Frontal cortex (tissue), 4 donors: ENCODE data around the gene TSPO. TPM values are rescaled to one million over a fixed set of nuclear protein-coding genes. Genes with fewer than 3 reads are reported as not detected.
"Not testable (repeated sequence)": the region's sequence is repeated elsewhere in the genome, so short reads cannot be mapped to it uniquely, and the experiment has no call there.

Experiments used
- DNase-seq, 2 donors: peaks; one replicate each; pipeline ENCODE4 v3.0.0; 2012; ENCODE audit warnings: low spot score in 2 of 2
- FAIRE-seq: peaks from 2 replicates; lab custom pipeline; 2012; peaks lifted over from hg19 to GRCh38; lab: Jason Lieb, UNC
- total RNA-seq: library from RNA; depleted of rRNA; stranded (reverse); fragments of >200 nt; gene quantifications from one replicate; pipeline ENCODE4 v1.2.3, GENCODE V29; 2014
- donor health status: control.
- donor health status: control.
- donor health status: control.

The TSPO gene
- total RNA-seq, 1 donor from 2014 or later, result 36.7 TPM

DNA sequence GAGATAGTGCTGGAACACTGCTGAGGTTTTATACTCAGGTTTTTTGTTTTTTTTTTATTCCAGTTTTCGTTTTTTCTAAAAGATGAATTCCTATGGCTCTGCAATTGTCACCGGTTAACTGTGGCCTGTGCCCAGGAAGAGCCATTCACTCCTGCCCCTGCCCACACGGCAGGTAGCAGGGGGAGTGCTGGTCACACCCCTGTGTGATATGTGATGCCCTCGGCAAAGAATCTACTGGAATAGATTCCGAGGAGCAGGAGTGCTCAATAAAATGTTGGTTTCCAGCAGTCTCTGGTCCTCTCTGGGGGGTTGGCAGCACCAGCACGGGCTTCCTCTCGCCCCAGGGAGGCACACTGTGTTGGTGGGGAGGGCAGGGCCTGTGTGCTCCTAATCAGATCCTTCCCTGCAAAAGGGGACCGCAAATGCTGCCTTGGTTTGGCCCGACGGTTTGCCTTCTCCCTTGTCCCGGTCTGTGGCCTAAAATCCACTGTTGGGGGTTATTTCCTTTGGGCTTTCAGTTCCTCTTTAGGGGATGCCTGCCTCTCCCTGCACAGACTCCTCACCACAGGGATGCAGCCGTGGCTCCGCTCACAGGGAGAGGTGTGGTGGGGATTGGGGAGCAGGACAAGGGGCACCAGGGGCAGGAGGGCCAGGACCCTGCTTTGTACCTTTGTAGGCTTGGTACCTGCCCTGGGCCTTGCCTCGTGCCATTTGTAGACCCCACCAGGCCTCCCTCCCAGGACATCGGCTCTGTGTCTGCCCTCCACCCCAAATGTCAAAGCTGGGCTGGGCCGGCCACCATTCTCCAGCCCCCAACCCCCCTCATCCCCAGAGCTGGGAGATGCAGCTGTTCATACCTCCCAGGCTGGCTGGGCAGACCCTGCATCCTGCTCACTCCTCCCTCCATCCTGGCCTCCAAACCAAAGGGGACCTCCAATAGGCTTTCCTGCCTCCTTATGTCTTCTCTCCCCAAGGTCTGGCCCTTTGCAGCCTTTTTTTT is 21.6 kb upstream of the TSPO start:
- DNase-seq, result no peak
- no peak for FAIRE-seq

DNA sequence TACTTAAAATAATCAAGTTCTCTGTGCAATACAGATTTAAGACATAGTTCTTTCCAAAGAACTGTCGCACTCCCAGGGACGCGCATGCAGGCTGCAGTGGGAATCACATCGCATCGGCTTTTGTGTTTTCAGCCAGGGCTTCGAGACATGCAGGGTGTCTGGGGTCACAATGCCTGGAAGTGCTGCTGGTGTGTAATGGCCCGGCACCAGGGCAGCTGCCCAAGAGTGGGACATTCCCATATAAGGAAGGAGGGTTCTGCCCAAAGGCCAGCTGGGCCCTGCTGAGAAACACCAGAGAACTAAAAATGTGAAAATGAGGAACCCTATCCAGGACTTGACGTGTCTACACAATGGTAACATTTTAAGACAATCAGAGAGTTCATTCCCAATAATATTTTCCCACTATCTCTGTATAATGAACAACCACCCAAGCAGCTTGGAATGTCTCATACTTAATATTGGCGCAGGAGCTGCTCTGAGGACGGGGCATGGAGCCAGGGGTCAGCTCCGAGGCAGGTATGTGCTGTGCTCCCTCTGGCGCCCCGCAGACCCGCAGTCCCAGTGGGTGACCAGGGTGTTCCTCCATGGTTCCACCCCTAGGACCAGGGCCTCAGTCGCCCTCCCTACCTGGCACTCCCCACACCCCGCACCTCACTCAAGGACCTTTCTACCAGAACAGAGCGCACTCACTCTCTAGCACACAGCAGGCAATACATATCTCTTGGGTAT is 19.4 kb upstream of the TSPO start:
- DNase-seq (no peak), FAIRE-seq (no peak)

DNA sequence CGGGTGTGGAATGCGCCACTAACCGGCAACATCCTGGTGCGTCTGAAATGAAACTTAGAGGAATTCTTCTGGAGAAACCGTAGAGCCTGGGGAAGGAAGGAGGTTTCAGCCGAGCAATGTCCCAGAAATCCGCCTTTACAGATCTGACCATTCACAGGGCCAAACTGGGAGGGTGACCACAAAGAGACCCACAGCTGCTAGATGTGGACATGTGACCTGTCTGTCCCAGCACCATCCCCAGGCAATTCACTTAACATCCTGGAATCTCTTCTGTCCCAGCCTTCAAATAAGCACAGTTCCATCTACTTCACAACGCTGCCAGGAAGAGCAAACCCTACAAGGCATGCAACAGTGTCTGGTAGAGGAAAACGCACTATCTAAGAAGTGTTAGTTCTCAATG is 18.0 kb upstream of the TSPO start:
- no peak for FAIRE-seq
- DNase-seq, result no peak

DNA sequence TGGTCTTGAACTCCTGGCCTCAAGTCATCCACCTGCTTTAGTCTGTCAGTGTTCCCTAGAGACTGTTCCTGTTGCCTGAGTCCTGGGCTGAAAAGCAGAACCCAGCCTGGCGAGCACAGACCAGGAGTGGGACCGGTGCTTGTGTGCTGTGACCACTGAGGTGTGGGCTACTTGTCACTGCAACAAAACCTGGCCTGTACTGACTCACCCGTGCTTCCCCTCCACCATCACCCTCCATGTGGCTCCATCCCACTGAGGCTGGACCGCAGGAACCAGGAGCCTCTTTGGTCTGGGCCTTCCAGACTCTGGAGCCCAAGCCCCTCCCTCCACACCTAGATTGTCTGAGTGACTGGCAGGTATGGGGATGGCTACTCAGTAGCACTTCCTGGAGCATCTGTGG is 16.8 kb upstream of the TSPO start:
- FAIRE-seq, result no peak
- DNase-seq, result no peak

DNA sequence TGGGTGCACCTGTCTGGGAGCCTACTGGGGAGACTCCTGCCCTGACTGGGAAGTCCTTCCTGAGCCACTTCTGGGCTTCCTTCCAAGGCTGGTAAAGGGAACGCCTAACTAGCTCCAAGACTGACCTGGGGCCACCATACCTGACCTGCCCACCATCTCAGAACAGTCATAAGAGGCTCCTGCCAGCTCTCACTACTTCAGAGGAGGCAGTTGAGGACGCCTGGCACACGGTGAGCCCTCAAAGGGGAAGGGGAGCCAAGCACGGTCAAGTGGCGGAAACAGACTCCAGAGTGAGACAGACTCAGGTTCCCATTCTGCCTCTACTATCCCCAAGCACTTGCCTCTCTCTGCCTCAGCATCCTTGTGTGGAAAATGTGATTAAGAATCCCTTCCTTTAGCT is 15.8 kb upstream of the TSPO start:
- DNase-seq (no peak), FAIRE-seq (no peak)

DNA sequence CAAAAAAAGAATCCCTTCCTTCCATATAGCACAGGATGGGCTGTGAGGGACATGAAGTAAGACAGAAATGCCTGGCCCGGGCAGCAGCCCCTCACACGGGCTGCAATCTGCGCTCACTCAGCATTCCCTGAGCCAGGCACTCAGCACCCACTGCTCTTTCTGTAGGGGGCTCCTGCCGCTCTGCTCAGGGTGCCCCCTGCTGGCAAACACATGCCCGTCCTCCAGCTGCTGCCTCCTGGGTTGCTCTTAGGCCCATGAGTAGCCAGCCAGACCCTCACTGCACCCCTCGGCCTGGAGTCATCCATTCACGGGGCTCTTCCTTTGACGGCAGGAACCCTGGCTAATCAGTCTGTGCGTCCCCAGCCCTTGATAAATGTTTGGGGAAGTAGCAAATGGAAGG is 15.1 kb upstream of the TSPO start:
- DNase-seq, result peak in 1 of 2 donors; percentile 58

DNA sequence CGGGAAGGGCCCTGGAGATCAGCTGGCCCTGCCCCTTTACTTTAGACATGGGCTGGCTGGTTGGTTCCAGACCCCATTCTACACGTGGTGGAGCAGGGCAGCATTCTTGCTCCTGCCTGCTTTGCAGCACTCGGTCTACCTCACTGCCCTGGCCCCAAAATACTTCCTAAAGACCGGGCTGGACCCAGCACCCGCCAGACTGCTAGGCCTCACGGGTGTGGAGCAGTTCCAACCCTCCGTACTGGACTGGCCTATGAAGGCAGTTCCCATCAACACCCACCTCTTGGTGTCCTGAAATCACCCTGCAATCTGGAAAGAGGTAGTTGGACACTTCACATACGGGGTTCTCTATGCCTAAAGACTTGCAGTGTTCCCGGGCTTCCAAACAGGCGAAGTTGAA is 14.6 kb upstream of the TSPO start:
- FAIRE-seq (no peak), DNase-seq (no peak)

More for the DNA sequence above, 15.1 kb upstream of the TSPO start:
- FAIRE-seq, result no peak

DNA sequence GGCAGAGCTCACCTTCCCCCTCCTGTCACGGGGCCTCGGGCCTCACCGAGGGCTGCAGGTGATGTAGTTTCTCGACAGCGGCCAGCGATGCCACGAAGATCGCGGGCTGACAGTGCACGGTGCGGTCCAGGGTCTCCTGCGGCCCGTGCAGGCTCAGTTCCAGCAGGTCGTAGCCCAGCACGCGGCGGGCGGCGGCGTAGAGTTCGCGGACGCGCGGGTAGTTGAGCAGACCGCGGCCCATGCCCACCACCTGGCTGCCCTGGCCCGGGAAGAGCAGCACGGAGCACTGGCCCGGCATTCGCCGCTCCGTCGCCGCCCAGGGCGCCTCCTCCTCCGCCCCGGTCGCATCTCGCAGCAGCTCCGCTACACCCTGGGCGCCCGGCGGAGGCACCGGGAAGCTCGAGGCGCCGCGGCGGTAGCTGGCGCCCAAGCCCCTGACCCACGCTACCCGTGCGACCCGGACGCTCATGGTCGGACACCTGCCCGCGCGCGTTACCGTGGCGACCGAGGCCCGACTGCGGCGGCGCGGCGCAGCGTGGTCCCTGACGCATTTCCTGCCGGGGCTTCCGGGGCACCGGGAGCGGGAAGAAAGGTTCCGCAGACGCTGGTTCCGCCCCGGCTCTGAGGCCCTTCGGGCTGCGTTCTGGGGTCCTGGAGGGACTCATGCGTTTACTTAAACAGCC is 8.3 kb upstream of the TSPO start, which contains the start of gene MCAT:
Gene MCAT, minus strand, starts transcription at position 519 of the 683 bp plus-strand sequence. Its CDS starts 50 bp downstream, at position 469.
- FAIRE-seq (no peak), DNase-seq (peak; percentile 90 to 92)

DNA sequence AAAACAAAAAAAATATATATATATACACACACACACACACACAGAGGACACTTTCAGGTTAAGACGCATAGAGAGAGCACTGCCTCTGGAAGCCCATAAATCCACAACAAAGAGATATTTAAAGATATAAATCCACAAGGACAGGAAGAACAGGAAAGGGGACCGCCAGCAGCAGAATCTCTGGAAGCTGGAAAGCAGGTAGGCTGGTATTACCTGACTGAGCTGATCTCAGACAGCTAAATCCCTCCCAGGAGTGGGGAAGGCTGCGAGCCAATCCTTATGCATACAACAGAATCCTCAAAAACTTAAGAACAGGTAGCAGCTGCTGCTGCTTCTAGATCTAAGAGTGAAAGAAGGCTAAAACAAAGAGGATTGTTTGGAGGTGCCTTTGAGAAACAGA is 6.4 kb upstream of the TSPO start:
- FAIRE-seq (no peak), DNase-seq (no peak)

DNA sequence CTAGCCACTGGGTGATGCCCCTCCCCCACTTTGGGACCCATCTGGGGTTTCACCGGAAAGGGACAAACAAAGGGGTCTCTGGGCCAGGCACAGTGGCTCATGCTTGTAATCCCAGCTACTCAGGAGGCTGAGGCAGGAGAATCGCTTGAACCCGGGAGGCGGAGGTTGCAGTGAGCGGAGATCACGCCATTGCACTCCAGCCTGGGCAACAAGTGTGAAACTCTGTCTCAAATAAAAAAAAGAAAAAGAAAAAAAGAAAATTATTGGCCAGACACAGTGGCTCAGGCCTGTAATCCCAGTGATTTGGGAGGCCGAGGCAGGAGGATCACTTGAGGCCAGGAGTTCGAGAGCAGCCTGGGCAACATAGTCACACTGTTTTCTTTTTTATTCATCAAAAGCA is 6.0 kb upstream of the TSPO start:
- not testable (repeated sequence) for DNase-seq, FAIRE-seq

DNA sequence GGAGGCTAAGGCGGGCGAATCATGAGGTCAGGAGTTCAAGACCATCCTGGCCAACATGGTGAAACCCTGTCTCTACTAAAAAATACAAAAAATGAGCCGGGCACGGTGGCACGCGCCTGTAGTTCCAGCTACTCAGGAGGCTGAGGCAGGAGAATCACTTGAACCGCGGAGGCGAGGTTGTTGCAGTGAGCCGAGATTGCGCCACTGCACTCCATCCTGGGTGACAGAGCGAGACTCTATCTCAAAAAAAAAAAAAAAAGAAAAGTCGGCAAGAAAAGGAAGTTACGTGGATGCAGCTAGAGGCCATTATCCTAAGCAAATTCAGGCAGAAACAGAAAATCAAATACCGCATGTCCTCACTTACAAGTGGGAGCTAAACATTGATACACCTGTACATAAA is 5.0 kb upstream of the TSPO start:
- not testable (repeated sequence) for FAIRE-seq, DNase-seq

DNA sequence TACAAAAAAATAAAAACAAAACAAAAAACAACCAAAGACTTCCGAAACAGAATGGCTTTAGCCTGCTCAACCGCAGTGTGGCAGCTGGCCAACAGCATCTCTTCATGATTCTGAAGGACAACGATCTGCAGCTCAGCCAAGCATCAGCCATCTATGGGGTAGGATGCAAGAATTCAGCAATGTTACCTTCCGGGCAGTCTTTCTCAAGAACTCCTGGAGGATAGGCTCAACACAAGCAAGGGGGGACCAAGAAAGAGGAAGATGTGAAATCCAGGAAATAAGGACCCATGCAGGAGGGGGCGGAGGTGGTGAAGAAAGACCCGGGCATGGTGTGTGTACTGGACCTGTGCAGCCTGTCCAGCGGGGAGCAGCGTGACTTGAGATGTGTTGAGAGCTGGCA is 3.5 kb upstream of the TSPO start:
- FAIRE-seq, result no peak

DNA sequence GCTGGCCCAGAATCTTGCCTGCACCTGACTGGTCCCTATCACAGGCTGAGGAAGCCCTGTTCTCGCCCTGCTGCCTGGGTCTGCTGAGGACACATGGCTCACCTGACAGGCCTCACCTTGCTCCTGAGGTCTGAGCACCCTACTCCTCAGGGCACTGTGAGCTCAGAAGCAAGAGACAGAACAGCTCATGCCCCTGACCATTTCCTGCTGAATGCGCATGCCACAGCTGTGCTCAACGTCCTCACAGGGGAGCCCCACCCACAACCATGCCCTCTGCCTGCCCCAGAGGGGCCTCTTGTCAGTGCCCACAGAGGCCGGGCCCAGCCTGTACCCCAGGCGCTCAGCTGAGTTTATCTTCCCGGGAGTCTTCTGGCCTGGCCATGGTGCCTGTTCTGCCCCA is 2.8 kb upstream of the TSPO start:
- FAIRE-seq, result no peak
- DNase-seq, result no peak

More for the DNA sequence above, 3.5 kb upstream of the TSPO start:
- DNase-seq, result no peak

DNA sequence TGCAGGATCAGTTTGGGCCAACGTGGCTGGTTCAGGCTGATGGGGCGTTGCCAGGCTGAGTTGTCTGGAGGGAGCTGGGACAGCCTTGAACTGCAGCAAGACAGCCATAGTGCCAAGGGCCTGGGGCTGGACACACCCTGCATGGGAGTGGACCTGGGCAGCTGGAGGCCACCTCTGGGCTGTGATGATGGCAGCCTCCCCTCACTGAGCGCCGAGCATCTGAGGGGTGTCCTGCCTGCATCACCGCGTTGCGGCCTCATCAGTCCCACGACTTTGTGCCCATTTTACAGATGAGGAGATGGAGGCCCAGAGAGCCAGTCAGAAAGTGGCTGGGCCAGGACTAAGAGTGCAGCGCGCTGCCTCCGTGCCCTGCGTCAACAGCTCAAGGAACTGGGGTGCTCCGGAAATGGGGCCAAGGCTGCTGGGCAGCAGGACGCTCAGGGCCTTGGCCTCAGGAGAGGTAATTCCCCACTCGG is 590 bp upstream of the TSPO start:
- no peak for FAIRE-seq
- no peak for DNase-seq

DNA sequence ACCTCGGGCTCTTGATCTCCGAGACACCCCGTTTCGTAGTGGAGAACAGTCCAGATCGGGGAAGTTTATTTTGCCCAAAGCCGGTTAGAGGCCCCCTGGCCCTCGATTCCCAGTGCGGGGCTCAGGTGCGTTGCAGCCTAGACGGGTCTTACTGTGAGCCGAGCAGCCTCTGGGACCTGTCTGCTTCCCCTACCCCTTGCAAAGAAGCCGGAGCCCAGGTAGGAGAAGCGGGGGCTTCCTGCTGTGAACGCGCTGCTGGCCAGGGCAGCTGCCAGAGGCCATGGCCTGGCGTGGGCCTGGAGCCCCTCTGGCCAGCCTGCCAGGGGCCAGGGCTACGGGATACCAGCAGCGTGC is 621 bp downstream of the TSPO start:
- DNase-seq (no peak), FAIRE-seq (no peak)

DNA sequence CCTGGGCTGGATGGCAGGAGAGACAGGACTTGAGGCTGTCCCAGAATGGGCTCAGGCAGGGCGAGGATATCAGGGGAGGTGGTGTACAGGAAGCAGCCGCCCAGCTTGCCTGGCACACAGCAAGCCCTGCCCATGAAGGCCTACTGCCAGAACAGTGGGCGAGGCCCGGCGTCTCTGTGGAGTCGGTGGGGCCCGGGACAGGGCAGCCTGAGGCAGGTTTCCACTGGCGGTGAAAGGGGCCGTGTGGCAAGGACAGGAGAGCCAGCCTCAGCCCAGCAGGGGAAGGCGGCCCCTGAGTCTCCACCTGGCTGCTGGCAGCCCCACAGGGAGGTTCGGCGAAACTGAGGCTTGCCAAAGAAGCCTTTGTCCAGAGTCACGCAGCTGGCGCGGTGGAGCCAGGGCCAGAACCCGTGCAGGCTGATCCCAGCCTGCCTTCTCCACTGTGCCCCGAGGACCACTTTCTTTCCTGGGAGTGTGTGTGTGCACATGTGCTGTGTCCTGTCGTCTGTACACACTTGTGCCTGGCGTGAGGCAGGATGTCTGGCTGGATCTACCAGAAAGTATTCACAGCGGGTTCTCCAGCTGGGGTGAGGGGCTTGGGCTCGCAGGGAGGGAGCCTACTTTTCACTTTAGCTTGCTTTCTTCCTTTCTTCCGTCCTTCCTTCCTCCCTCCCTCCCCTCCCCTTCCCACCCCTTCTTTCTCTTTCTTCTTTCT is 1.2 kb downstream of the TSPO start:
- no peak for FAIRE-seq
- DNase-seq, result peak in 1 of 2 donors; percentile 61

DNA sequence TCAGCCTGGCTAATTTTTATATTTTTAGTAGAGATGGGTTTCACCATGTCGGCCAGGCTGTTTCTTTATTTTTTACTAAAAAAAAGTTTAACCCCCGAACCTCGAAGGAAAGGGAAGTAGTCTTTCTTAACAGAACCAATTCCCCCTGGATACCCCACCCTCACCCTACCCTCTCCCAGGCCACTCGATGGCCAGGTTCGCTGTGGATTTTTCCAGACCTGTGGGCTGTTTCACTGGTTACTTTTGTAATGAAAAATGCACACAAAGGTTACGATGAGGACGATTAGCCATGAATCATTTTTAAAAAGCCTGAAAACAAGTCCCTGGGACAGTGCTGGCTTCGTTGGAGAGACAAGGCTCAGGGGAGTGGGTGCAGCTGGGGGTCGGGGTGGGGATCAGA is 2.5 kb downstream of the TSPO start:
- FAIRE-seq, result no peak

DNA sequence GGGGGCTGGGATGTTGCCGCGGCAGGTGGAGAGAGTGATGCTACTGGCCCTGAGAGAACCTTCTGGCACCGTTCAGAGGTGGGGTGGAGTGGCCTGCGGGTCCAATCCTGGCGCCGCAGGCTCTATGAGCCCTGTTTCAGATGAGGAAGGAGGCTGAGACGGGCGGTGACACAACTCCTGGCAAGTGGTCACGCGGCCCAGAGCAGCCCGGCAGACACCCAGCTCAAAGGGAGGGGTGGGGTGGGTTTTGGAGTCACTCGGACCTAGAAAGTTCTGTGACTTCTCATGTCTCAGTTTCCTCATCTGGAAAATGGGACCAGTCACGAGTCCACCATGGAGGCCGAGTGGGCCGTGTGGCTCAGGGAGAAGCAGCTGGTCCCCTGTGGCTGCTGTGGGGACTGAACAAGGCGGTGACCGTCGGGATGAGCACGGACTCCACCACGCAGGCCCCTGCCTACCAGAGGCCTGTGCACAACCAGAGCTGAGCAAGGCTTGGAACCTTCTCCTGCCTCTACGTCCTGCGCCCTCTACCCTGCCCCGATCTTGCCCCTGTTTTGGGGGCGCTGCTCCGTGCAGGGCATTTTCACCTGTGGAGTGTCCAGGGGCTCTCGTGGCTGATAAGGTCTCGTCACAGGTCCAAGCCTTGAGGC is 3.7 kb downstream of the TSPO start:
- FAIRE-seq (no peak), DNase-seq (no peak)

More for the DNA sequence above, 2.5 kb downstream of the TSPO start:
- no peak for DNase-seq

DNA sequence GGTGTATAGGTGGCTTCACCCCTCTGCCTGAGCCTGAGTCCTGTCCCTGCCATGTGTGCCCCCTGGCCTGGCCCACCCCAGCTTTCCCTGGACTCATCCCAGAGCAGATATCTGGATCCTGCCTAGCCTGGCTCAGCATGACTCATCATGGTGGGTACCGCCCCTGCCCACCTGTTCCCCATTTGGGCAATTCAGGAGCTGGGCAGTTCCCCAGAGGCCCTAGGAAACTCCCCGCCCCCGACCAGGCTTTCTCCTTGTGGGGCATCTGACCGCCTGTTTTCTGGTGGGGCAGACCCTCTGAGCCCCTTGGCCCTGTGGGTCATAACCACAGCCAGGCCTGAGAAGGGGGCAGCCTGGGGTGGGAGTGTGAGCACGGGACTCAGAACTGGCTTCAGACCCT is 4.4 kb downstream of the TSPO start:
- no peak for FAIRE-seq
- no peak for DNase-seq
